NCI-H2171 treated with DMSO at 0.1 percent for 48 hours (cell line): ENCODE data around the gene DGKI.

Source experiments
- DNase-seq: peaks from one replicate; lab custom pipeline; 2025; lab: John Stamatoyannopoulos, UW

Gene DGKI

GRCh38 chr7:137652721-137653120 lies 194.1 kb downstream of the DGKI start:
- no peak for DNase-seq

- DNase-seq: no peak
Measured at GRCh38 chr7:137647905-137648565, 198.7 kb downstream of the DGKI start.

DNA sequence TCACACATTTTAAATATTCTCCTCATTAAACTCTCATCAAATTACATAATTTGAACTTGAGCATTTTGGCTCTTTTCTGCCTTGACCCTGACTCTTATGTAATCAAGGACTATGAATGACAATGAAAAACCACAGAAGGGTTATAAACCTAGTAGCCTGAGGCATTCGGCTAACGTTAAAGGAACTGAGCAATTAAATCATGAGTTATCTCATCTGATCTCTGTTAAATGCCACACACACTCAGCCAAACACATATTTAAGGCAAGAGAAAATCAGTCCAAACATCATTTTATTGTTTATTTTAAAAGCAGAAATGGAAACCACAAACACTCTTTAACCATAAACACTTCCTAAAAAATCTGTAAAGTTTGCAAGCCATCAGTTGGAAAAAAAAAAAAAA lies 204.3 kb downstream of the DGKI start:
- no peak for DNase-seq

DNA sequence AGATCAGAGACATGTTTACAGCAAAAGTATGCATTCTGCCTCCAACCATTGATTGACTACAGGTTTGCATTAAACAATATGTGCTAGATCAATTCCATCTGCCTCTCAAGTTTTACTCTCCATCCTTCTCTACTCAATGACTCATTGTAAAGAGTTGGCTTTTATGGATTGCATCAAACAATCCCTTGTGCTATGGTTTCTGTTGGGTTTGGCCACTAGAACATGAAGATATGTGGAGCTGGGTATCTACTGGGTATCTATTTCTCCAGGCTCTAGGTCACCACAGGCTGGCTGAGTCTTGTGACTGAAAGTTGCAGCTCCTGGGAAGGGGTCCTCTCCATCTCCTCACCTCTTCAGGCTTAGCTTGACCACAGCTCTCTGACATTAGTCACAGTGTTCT lies 204.7 kb downstream of the DGKI start:
- no peak for DNase-seq

DNA sequence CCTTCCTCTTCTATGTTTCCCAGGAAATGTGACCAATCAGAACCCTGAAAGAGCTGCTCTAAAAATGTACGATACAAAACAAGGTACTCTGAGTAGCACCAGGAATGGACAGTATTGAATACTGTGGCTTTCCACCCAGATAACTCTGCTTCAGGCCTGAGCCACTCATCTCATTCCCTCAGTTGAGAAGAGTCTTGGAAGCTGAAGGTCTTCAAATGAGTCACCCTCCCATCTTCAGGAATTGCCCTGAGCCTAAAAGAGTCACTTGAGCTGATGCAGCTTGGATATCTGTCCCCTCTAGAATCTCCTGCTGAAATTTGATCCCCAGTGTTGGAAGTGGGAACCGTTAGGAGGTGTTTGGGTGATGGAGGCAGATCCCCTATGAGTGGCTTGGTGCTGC lies 210.4 kb downstream of the DGKI start:
- DNase-seq: no peak

GRCh38 chr7:137635874-137636273 lies 210.9 kb downstream of the DGKI start:
- DNase-seq: no peak

- DNase-seq: no peak
Measured at GRCh38 chr7:137635132-137635531, 211.6 kb downstream of the DGKI start.

DNA sequence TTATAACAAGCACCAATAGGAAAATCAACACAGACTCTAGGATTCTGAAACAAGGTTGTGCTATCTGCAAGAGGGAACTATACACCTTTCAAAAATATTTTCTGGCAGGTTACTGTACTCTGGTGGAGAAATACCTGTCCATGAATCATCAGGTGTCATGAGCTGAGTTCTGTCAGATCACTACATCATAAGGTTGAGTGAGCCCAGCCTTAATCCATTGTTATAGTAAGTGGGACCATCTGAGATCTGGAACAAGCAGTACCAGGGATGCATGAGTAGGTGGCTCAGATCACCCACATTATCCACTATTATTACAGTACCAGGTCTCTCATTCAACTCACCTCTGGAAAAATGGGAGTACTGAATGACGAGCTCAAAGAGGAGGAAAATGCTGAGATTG lies 212.4 kb downstream of the DGKI start:
- DNase-seq: no peak

- DNase-seq: no peak
Measured at GRCh38 chr7:137633133-137633532, 213.6 kb downstream of the DGKI start.

DNA sequence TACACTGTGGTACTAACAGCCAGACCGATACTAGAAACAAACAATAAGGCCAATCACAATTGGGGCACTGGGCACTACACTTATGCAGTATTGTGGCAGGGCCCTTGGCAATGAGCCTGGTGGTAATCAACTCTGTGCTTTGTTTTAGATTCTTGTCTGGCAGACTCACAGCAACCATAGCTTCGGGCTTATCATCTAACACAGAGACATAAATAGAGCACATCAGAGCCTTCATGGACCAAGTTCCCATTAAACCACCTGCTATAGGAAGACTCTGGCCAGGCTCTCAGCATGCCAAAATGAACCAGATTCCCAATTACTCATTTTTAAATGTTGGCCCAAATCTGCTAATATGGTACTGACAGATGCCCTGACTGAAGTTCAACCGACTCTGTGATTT lies 218.6 kb downstream of the DGKI start:
- no peak for DNase-seq

GRCh38 chr7:137626469-137627067 lies 220.2 kb downstream of the DGKI start:
- DNase-seq: peak; percentile 4

DNA sequence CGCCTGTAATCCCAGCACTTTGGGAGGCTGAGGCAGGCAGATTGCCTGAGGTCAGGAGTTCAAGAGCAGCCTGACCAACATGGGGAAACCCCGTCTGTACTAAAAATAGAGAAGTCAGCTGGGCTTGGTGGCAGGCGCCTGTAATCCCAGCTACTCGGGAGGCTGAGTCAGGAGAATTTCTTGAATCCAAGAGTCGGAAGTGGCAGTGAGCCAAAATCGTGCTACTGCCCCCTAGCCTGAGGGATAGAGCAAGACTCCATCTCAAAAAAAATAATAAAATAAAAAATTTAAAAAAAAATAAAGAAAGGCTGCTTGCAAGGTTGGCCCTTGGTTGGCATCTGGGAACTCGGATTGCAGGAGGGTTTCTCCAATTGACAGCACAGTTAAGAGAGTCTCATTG lies 221.6 kb downstream of the DGKI start:
- no peak for DNase-seq

DNA sequence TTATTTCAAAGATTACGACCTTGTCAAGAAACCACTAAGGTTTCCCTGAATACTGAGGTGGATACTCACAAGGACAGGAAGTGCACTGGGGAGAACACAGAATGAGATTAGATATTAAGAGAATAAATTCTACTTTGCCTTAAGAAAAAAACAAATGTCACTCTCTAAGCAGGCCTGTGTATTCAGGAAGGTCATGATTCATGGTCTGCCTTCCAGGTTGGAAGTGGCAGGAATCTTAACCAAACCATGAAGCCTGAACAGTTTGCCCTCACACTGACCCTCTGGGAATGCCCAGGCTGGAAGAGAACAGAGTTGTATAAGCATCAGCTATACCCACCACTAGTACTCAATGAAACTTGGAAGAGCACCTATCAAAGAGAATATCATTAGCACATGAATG lies 227.6 kb downstream of the DGKI start:
- no peak for DNase-seq

DNA sequence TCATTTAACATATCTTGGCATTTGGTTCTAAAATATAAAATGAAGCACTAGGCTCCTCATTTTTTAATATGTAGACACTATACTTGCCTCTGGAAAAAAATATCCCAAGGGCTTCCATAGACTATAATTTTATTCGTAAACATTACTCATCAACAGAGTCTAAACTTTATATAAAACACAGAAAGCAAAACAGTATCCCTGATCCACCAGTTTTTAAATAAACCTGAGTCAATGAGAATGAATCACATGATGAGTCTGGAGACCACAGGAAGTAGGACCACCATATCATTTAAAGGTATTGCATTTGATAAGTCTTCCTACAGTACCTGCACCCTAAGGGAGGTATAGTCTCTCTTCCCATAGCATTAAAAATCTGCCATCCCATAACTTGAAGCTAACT lies 228.0 kb downstream of the DGKI start:
- DNase-seq: no peak

- no peak for DNase-seq
Measured at GRCh38 chr7:137613006-137613525, 233.7 kb downstream of the DGKI start.

GRCh38 chr7:137611606-137612005 lies 235.2 kb downstream of the DGKI start:
- DNase-seq: no peak

- DNase-seq: no peak
Measured at GRCh38 chr7:137609500-137609899, 237.3 kb downstream of the DGKI start.

GRCh38 chr7:137606061-137606674 lies 240.6 kb downstream of the DGKI start:
- peak; percentile 51 for DNase-seq

DNA sequence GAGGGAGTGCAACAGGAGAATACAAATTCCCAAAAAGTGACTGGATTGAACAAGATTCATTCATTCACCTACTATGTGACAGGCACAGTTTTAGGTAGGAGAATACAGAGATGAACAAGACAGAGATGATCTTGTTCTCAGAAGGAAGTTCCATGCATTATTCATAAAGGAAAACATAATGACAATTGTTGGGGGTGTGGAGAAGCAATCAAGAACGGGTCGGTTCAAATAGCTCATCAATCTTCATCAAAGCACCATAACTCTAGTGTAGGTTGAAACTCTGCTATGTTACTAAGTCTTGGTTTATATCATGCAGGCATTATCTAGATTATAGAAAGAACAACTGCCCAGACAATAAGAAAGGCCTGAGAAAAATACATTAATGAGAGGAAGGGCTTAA lies 243.7 kb downstream of the DGKI start:
- no peak for DNase-seq

- no peak for DNase-seq
Measured at GRCh38 chr7:137601642-137602041, 245.1 kb downstream of the DGKI start.

- DNase-seq: no peak
Measured at GRCh38 chr7:137597856-137598255, 248.9 kb downstream of the DGKI start.

GRCh38 chr7:137593115-137593711 lies 253.6 kb downstream of the DGKI start:
- no peak for DNase-seq
